Epithelial cell of proximal tubule (primary cell): ENCODE results near the gene CATSPERB. TPM values are rescaled to one million over a fixed set of nuclear protein-coding genes. Genes with fewer than 3 reads are reported as not detected.
A peak's percentile ranks its signal among the peaks of the same experiment; 100 is the strongest.

Experiments used
- DNase-seq: peaks from one replicate; pipeline ENCODE4 v3.0.0-alpha.2; 2011; ENCODE audit warnings: low read depth
- H3K4me3 ChIP-seq: 2 replicates; pipeline ENCODE4 v1.5.1; 2011; ENCODE audit warnings: low read depth, mild to moderate bottlenecking, low read length
- CTCF ChIP-seq: conservative IDR thresholded peaks from 2 replicates; pipeline ENCODE4 v1.5.1; 2012; ENCODE audit warnings: low read depth, mild to moderate bottlenecking, low read length
- total RNA-seq: library from RNA; depleted of rRNA; stranded (reverse); fragments of >200 nt; gene quantifications from 2 replicates; pipeline ENCODE4 v1.2.3, GENCODE V29; 2015

The CATSPERB gene, protein sequence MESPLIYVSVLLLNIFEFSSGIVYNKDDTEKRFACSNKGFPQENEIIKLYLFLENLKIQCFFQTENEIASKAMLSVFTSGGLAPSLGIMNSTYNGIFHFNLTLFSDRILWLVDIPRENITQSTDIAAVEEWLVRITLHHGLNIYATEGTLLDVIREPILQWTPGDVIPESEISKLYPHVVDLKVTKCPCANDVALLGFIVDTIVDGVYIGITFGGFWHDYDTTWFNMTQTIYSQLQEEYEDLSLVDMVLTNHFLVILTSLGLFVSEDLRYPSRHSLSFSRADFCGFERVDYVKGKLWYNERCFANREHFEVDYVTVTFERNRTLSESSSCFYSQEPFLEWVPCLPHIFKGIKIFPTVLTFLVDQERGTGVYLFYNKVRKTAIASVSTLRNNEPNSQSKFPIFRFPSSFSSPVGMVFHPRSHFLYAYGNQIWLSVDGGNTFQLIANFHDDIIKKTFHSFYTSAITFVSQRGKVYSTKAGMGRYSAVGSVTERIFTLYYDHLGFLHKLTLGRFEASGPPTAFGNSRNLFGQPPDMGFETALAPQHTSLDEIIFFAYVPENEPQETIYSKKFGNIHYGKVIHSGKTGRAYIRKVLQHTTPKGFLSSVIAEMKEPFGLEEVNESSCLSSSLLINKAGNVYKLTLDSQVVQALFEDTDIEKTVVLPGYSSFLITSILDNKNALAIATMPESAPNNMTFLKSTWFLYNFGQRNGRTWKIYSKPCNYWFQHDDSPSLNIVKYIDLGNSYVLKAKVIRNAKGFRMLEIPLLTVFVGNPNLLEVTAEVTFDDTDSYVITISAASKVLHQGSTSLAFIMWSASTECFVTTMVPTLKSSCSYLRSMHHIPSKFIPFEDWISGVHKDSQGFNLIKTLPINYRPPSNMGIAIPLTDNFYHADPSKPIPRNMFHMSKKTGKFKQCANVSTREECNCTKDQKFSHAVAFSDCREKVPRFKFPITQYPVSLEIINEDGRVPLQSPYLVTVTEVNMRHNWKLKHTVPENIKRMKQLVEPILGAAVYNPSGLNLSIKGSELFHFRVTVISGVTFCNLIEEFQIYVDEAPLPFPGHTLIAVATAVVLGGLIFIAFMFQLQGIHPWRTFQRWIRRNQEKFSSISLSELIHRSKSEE
- not detected in 2 replicates for total RNA-seq

GRCh38 chr14:91731986-91732385 lies at the start of gene CATSPERB:
Gene CATSPERB (minus strand): TSS chr14:91732086. CDS start chr14:91729479, 2,607 bp downstream.
- H3K4me3 ChIP-seq: no peak within 1 kb of the TSS
- TF ChIP-seq CTCF: no peak
- no peak for DNase-seq

GRCh38 chr14:91780452-91780851 lies 48.6 kb upstream of the CATSPERB start:
- no peak for DNase-seq
- no peak overlapping the region for H3K4me3 ChIP-seq
- no peak for TF ChIP-seq CTCF

- DNase-seq: no peak
- TF ChIP-seq CTCF: no peak
- H3K4me3 ChIP-seq: no peak overlapping the region
Measured at GRCh38 chr14:91778217-91778616, 46.3 kb upstream of the CATSPERB start.

GRCh38 chr14:91774140-91775096 lies 42.5 kb upstream of the CATSPERB start:
- H3K4me3 ChIP-seq: no peak overlapping the region
- DNase-seq: no peak
- TF ChIP-seq CTCF: no peak

GRCh38 chr14:91770185-91770584 lies 38.3 kb upstream of the CATSPERB start:
- TF ChIP-seq CTCF: no peak

DNA sequence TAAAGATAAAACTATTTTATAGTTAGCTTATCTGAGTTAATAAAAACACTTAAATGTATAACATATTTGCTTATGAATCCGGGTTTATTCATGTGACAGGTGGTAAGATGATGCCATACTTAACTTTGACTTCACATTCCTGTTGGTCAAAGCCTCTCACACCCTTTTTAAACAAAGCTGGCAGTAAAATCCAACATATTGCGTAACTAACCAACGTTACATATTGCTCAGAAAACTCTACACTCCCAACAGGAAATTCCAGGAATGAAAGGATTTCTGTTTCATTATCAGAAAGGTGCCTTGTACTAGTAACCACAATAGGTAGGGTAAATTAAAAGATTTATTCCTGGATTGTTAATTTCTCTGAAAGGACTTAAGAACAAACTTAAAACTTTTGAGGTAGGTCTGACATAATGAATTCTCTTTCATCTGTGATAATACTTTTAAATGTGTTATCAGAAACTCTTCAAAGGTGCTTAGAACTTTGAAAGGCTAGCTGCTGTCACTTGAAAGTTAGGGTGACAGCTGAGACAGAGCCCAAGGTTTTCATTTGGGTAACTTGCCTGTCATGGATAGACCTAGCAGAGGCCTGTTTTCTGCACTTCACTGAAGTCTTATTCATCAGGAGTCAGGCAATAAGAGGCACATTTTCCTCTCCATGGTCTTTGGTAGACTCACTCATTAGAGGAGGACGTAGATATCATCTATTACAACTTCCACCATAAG lies 23.8 kb upstream of the CATSPERB start:
- TF ChIP-seq CTCF: no peak

More at GRCh38 chr14:91770185-91770584, 38.3 kb upstream of the CATSPERB start:
- no peak overlapping the region for H3K4me3 ChIP-seq
- no peak for DNase-seq

More for the DNA sequence above, 23.8 kb upstream of the CATSPERB start:
- H3K4me3 ChIP-seq: no peak overlapping the region
- peak; percentile 73 for DNase-seq
